Esophagus squamous epithelium (tissue), 5 donors: ENCODE results near the gene ZNF766. TPM values are rescaled to one million over a fixed set of nuclear protein-coding genes. Genes with fewer than 3 reads are reported as not detected.
"Not testable (repeated sequence)": the region's sequence is repeated elsewhere in the genome, so short reads cannot be mapped to it uniquely, and the experiment has no call there.

Experiments used
- DNase-seq: peaks from one replicate; lab custom pipeline; 2025; lab: John Stamatoyannopoulos, UW
- H3K27ac ChIP-seq, 4 donors: fragments of 200-600 bp; sonication (generic); one replicate each; pipeline ENCODE4 v1.5.1; 2016 to 2019; ENCODE audit warnings: mild to moderate bottlenecking in 1 of 4
- H3K27me3 ChIP-seq, 4 donors: fragments of 200-600 bp; sonication (generic); 1 replicate in 3 of 4; 2 replicates in 1 of 4; pipeline versions ENCODE4 v1.5.1 to v1.6.0; 2017 to 2021; ENCODE audit warnings: antibody characterized with exemption in 1 of 4
- H3K36me3 ChIP-seq, 3 donors: fragments of 200-600 bp; sonication (generic); one replicate each; pipeline ENCODE4 v1.5.1; 2016 to 2019
- H3K4me1 ChIP-seq, 3 donors: fragments of 200-600 bp; sonication (generic); one replicate each; pipeline ENCODE4 v1.5.1; 2017 to 2019
- H3K4me3 ChIP-seq, 4 donors: fragments of 200-600 bp; sonication (generic); 1 replicate in 3 of 4; 2 replicates in 1 of 4; pipeline ENCODE4 v1.5.1; 2016 to 2019; ENCODE audit warnings: mild to moderate bottlenecking in 2 of 4, moderate library complexity in 1 of 4
- H3K9me3 ChIP-seq, 3 donors: fragments of 200-600 bp; sonication (generic); one replicate each; pipeline ENCODE4 v1.5.1; 2016 to 2019
- POLR2A ChIP-seq, 4 donors: fragments of 450-650 bp; IDR thresholded peaks; one replicate each; pipeline ENCODE4 v1.6.1; 2017; ENCODE audit warnings: antibody characterized with exemption in 4 of 4, mild to moderate bottlenecking in 4 of 4, moderate library complexity in 3 of 4
- WGBS, 2 donors: methylation state at CpG; one replicate each; pipeline ENCODE4 v1.1.5; 2018; 5-methylcytosine and 5-hydroxymethylcytosine counted together
- intact Hi-C: fragments of 100-400 bp; cut with DNase I; formaldehyde crosslinking; loops from one replicate; pipeline ENCODE4 v1.15.0; 2022
- total RNA-seq, 4 donors: library from RNA; depleted of rRNA; stranded (reverse); fragments of >200 nt; gene quantifications; one replicate each; pipeline ENCODE4 v1.1.0, GENCODE V29; 2016
- TF ChIP-seq, protein P1 (sequence below), 6 experiments: fragments of 450-650 bp in 4 of 6; fragments of 200-600 bp in 2 of 6; sonication (generic) in 2 of 6; IDR thresholded peaks; one replicate each; pipeline ENCODE4 v1.5.1; 2016 to 2019; ENCODE audit warnings: antibody characterized with exemption in 6 of 6, mild to moderate bottlenecking in 4 of 6, moderate library complexity in 4 of 6
- donor health status: DM: yes; HTN: yes; CAD: no.

ZNF766 gene
- total RNA-seq, 4 donors from 2014 or later = 2.5 to 8.4 (median 3.9) TPM

DNA sequence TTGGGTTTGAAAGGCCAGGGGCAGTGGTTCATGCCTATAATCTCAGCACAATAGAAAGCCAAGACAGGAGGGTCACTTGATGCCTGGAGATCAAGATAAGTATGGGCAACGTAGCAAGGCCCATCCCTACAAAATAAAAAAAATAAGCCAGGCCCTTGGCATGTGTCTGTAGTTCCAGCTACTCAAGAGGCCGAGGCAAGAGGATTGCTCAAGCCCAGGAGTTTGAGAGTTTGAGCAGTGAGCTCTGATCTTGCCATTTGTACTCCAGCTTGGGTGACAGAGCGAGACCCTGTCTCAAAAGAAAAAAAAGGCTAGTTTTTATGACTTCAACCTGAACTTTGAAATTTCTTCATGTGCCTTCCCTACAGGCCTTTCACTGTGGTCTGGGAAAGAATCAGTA is 22.4 kb downstream of the ZNF766 start:
- WGBS, 2 donors = 93 to 96% methylated on average over 3 of the region's 3 CpGs
- Histone ChIP-seq H3K4me3 (no peak overlapping the region), H3K36me3 (peaks cover 7 to 61% (median 25%) of the 10 kb centered on the region in 3 donors), H3K9me3 (peaks cover 0 to 66% (median 31%) of the 10 kb centered on the region in 3 donors), H3K27ac (no peak overlapping the region), H3K4me1 (peaks cover 0 to 10% (median 5%) of the 10 kb centered on the region in 3 donors), H3K27me3 (no peaks in the 10 kb centered on the region)
- intact Hi-C loops = no loop called here
- TF ChIP-seq POLR2A (IDR thresholded peaks at IDR 0.05) = no peak
- TF ChIP-seq, protein P1, sequence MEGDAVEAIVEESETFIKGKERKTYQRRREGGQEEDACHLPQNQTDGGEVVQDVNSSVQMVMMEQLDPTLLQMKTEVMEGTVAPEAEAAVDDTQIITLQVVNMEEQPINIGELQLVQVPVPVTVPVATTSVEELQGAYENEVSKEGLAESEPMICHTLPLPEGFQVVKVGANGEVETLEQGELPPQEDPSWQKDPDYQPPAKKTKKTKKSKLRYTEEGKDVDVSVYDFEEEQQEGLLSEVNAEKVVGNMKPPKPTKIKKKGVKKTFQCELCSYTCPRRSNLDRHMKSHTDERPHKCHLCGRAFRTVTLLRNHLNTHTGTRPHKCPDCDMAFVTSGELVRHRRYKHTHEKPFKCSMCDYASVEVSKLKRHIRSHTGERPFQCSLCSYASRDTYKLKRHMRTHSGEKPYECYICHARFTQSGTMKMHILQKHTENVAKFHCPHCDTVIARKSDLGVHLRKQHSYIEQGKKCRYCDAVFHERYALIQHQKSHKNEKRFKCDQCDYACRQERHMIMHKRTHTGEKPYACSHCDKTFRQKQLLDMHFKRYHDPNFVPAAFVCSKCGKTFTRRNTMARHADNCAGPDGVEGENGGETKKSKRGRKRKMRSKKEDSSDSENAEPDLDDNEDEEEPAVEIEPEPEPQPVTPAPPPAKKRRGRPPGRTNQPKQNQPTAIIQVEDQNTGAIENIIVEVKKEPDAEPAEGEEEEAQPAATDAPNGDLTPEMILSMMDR (IDR thresholded peaks at IDR 0.05) = no peak
- DNase-seq = no peak

DNA sequence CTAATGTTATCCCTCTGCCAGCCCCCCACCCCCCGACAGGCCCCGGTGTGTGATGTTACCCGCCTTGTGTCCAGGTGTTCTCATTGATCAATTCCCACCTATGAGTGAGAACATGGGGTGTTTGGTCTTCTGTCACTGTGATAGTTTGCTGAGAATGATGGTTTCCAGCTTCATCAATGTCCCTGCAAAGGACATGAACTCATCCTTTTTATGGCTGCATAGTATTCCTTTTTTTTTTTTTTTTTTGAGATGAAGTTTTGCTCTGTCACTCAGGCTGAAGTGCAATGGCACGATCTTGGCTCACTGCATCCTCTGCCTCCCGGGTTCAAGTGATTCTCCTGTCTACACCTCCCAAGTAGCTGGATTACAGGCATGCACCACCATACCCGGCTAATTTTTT is 23.6 kb downstream of the ZNF766 start:
- peaks cover 5 to 15% (median 8%) of the 10 kb centered on the region in 3 donors for H3K4me1 ChIP-seq
- DNase-seq, H3K27me3 ChIP-seq, intact Hi-C loops, H3K4me3 ChIP-seq, H3K27ac ChIP-seq: not testable (repeated sequence)
- H3K9me3 ChIP-seq = peaks cover 0 to 56% (median 31%) of the 10 kb centered on the region in 3 donors
- WGBS, 2 donors = 88 to 92% methylated on average over 5 to 6 of the region's 6 CpGs
- H3K36me3 ChIP-seq = peaks cover 7 to 50% (median 24%) of the 10 kb centered on the region in 3 donors

DNA sequence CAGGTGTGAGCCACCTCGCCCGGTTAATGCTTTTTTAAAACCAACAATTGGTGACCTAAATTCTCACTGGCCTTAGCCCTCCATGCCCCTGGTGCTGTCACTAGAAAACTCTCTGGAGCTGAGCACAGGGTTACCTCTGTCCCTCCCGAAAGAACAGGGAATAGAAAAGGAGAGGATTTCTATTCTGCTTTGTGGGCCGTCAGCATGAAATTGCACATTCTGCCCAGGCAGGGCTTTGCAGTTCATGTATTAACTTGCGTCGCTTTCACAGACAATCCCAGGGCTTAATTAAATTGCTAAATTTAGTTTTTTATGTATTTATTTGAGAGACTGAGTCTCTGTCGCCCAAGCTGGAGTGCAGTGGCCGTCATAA is 27.0 kb downstream of the ZNF766 start:
- Histone ChIP-seq H3K9me3 (peaks cover 0 to 43% (median 6%) of the 10 kb centered on the region in 3 donors), H3K27me3 (no peaks in the 10 kb centered on the region), H3K4me1 (peaks cover 7 to 22% (median 13%) of the 10 kb centered on the region in 3 donors), H3K36me3 (peaks cover 0 to 41% (median 11%) of the 10 kb centered on the region in 3 donors), H3K27ac (peak overlapping the region; percentile 86 to 95 (median 92)), H3K4me3 (peak overlapping the region; percentile 77 to 94 (median 82))
- WGBS, 2 donors = 12 to 17% methylated on average over 8 of the region's 8 CpGs
- DNase-seq = no peak
- intact Hi-C loops = no loop called here
- TF ChIP-seq, protein P1 (IDR thresholded peaks at IDR 0.05) = no peak

DNA sequence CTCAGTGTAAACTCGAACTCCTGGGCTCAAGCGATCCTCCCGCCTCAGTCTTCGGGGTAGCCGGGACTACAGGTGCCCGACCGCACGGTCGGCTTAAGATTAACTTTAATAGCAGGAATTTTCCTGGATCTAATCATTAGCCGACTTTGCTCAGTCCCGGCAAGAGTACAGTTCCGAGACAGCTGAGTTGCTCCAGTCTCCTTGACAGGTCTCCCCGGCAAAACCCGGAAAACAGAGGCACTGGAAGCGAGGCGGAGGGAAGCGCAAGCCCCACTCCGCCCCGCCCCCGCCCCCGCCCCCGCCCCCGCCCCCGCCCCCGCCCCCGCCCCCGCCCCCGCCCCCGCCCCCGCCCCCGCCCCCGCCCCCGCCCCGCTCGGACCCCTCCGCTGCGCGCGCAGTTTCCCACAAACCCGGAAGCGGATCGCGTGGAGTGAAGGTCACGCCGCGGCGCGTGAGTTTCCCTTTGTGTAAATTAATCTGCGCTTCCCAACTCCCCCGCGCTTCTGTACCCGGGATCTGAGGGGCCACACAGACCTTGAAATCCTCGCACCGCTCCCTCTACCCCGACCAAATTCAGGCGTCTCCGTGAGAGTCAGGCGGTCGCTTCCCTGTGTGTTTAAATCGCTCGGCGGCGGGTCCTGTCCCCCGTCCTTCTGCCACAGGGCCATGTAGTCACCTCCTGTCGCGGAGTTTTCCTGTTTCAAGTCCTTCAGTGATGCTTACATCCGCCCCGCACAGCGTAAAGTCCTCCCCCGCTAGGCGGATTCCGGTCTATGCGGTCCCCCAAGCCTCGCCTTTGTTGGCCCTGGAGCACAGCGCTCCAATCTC is 27.6 kb downstream of the ZNF766 start, which contains the start of gene ZNF480:
Gene ZNF480, plus strand, starts transcription at position 397 of the 828 bp plus-strand sequence. CDS start 3,244 bp downstream, outside the sequence.
- TF ChIP-seq, protein P1 (IDR thresholded peaks at IDR 0.05) = peak in 2 of 6 experiments; percentile 26 to 35
- TF ChIP-seq POLR2A (IDR thresholded peaks at IDR 0.05) = peak in 2 of 4 donors; percentile 41 to 52
- intact Hi-C loops = no loop called here
- peak; percentile 42 for DNase-seq
- H3K9me3 ChIP-seq = peaks cover 0 to 43% (median 6%) of the 10 kb centered on the region in 3 donors
- H3K4me1 ChIP-seq = peaks cover 7 to 22% (median 13%) of the 10 kb centered on the region in 3 donors
- H3K4me3 ChIP-seq = peak within 1 kb of the TSS; percentile 77 to 94 (median 82)
- 0 to 1% methylated on average over 17 to 29 of the region's 75 CpGs for WGBS, 2 donors
- peak within 1 kb of the TSS; percentile 86 to 95 (median 92) for H3K27ac ChIP-seq
- H3K27me3 ChIP-seq = no peaks in the 10 kb centered on the region
- peaks cover 0 to 41% (median 11%) of the 10 kb centered on the region in 3 donors for H3K36me3 ChIP-seq

DNA sequence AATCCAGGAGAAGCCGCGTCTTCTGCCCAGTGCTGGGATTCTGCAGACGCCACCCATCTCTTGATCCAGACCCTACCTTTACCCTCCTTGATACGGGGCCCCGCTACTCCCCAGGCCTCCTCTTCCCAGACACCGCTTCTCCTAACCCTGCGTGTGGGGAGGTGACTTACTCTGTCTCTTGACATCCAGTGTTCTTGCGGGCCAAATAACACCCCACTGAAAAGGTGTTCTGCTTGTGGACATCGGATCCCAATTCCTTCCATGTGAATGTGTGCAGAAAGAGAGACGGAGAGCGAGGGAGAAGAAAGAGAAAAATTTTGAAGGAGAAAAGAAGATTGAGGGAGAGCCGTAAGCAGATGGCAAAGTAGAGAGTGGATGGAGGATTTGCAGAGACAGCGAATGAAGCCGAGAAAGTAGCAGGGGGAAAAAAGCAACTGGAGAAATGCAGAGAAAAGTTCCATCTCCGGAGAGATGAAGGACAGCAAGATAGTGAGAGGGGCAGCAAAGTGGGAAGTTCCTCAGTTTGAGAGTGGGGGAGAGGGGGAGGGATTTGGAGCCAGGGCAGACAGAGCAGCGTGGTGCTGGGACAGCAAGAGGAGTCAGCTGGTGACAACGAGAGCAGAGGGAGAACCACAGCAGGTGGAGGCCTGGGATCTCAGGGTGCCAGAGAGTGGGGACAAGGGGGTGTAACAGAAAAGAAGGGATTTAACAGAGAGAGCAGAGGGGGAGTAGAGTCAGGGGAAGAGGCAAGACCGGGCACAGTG is 28.4 kb downstream of the ZNF766 start:
- no peak for DNase-seq
- intact Hi-C loops = no loop called here
- H3K4me3 ChIP-seq = peak overlapping the region; percentile 77 to 94 (median 82)
- no peaks in the 10 kb centered on the region for H3K27me3 ChIP-seq
- H3K27ac ChIP-seq = peak overlapping the region; percentile 86 to 95 (median 92)
- peaks cover 0 to 41% (median 11%) of the 10 kb centered on the region in 3 donors for H3K36me3 ChIP-seq
- H3K9me3 ChIP-seq = peaks cover 0 to 45% (median 13%) of the 10 kb centered on the region in 3 donors
- 21 to 30% methylated on average over 10 to 15 of the region's 18 CpGs for WGBS, 2 donors
- H3K4me1 ChIP-seq = peaks cover 7 to 22% (median 13%) of the 10 kb centered on the region in 3 donors
- TF ChIP-seq, protein P1 (IDR thresholded peaks at IDR 0.05) = no peak
- TF ChIP-seq POLR2A (IDR thresholded peaks at IDR 0.05) = no peak
